MCF 10A (cell line): ENCODE measurements around the gene TTC33. TPM values are rescaled to one million over a fixed set of nuclear protein-coding genes. Genes with fewer than 3 reads are reported as not detected.

Experiments
- BruUV-seq: library from RNA; stranded (reverse); fragments of 400-500 nt; replicated peaks from 2 replicates; lab custom pipeline; 2021; lab: Mats Ljungman, UMichigan
- CTCF ChIA-PET: fragments of 300-600 bp; sonication (Branson Sonifier 250); formaldehyde crosslinking; extraction: SDS; loops from one replicate; lab custom pipeline; 2021; ENCODE audit warnings: antibody characterized with exemption, inconsistent platforms; lab: Yijun Ruan, JAX
- POLR2A ChIA-PET: fragments of 300-600, 350-650 bp; sonication (Branson Sonifier 250); formaldehyde crosslinking; extraction: SDS; loops from one replicate; lab custom pipeline; 2020; ENCODE audit warnings: antibody characterized with exemption, inconsistent platforms; lab: Yijun Ruan, JAX
- DNase-seq: peaks from one replicate; pipeline ENCODE4 v3.0.0-alpha.2; 2018; ENCODE audit not compliant: unreplicated experiment
- H3K27ac Mint-ChIP-seq: one replicate; pipeline ENCODE4 v1.8.0; 2022; ENCODE audit warnings: mild to moderate bottlenecking, low read depth, mixed read lengths; ENCODE audit not compliant: unreplicated experiment
- H3K27me3 Mint-ChIP-seq: one replicate; pipeline ENCODE4 v1.8.0; 2022; ENCODE audit warnings: mixed read lengths; ENCODE audit not compliant: insufficient read depth, unreplicated experiment
- H3K36me3 Mint-ChIP-seq: one replicate; pipeline ENCODE4 v1.8.0; 2022; ENCODE audit warnings: mild to moderate bottlenecking, moderate library complexity, mixed read lengths; ENCODE audit not compliant: insufficient read depth, unreplicated experiment
- H3K4me1 Mint-ChIP-seq: one replicate; pipeline ENCODE4 v1.8.0; 2022; ENCODE audit warnings: mixed read lengths; ENCODE audit not compliant: insufficient read depth, unreplicated experiment
- H3K4me3 Mint-ChIP-seq: one replicate; pipeline ENCODE4 v1.8.0; 2022; ENCODE audit warnings: mild to moderate bottlenecking, moderate library complexity, mixed read lengths; ENCODE audit not compliant: unreplicated experiment
- H3K9me3 Mint-ChIP-seq: one replicate; pipeline ENCODE4 v1.8.0; 2022; ENCODE audit warnings: mixed read lengths; ENCODE audit not compliant: unreplicated experiment
- CTCF ChIP-seq: fragments of 200-600 bp; IDR thresholded peaks from one replicate; pipeline ENCODE4 v1.8.0; 2022; ENCODE audit warnings: antibody characterized with exemption, mild to moderate bottlenecking; ENCODE audit not compliant: unreplicated experiment
- intact Hi-C: fragments of 100-400 bp; cut with micrococcal nuclease; formaldehyde crosslinking; loops from 2 replicates; pipeline ENCODE4 v1.14.1; 2022
- total RNA-seq: library from RNA; stranded (reverse); gene quantifications from 2 replicates; pipeline ENCODE4 v1.2.3, GENCODE V29; 2022

The TTC33 gene
- total RNA-seq, 1 experiment from 2014 or later, result 13.3 TPM

GRCh38 chr5:40798801-40799210 is 43.0 kb upstream of the TTC33 start:
- Mint-ChIP-seq H3K27me3 (no peaks in the 10 kb centered on the region), H3K36me3 (peaks cover 6% of the 10 kb centered on the region), H3K9me3 (no peaks in the 10 kb centered on the region), H3K27ac (peak overlapping the region; percentile 25), H3K4me1 (peaks cover 5% of the 10 kb centered on the region), H3K4me3 (peak overlapping the region; percentile 79)
- TF ChIP-seq CTCF, result no peak
- DNase-seq, result no peak
- ChIA-PET POLR2A (interaction anchor here (0.5 to 1.8 kb wide), 16 partner anchors 10 to 1723 kb away, joined by 3 to 9 read pairs (median 4); no protein-coding TSS in a partner anchor), CTCF (interaction anchor here (0.5 to 1.0 kb wide), 4 partner anchors 17 to 1543 kb away, joined by 3 to 7 read pairs (median 3); no protein-coding TSS in a partner anchor)
- BruUV-seq, result no TSS peak
- intact Hi-C loops, result loop anchor here (1.0 kb wide), 2 partner anchors 32 to 44 kb away; partner anchors contain the start of gene TTC33

GRCh38 chr5:40798012-40798800 is 42.4 kb upstream of the TTC33 start, which contains the start of gene PRKAA1:
Gene PRKAA1, minus strand, starts transcription at chr5:40798374. Its CDS starts 185 bp downstream, at chr5:40798189.
- Mint-ChIP-seq H3K9me3 (no peaks in the 10 kb centered on the region), H3K27ac (peak within 1 kb of the TSS; percentile 25), H3K36me3 (peaks cover 6% of the 10 kb centered on the region), H3K27me3 (no peaks in the 10 kb centered on the region), H3K4me1 (peaks cover 5% of the 10 kb centered on the region), H3K4me3 (peak within 1 kb of the TSS; percentile 79)
- ChIA-PET POLR2A (interaction anchor here (0.5 to 1.8 kb wide), 20 partner anchors 10 to 1723 kb away, joined by 3 to 12 read pairs (median 4); partner anchors contain the start of gene FBXO4), CTCF (interaction anchor here (0.5 to 1.7 kb wide), 6 partner anchors 18 to 1813 kb away, joined by 3 to 7 read pairs (median 4); no protein-coding TSS in a partner anchor)
- intact Hi-C loops, result loop anchor here (1.0 kb wide), 2 partner anchors 33 to 43 kb away; partner anchors contain the start of gene TTC33
- peak; percentile 61 for TF ChIP-seq CTCF
- DNase-seq, result peak; percentile 85
- BruUV-seq, result no TSS peak

GRCh38 chr5:40797273-40798011 is 41.7 kb upstream of the TTC33 start:
- no peaks in the 10 kb centered on the region for H3K9me3 Mint-ChIP-seq
- TF ChIP-seq CTCF, result no peak
- peaks cover 6% of the 10 kb centered on the region for H3K36me3 Mint-ChIP-seq
- peak; percentile 65 for DNase-seq
- peaks cover 5% of the 10 kb centered on the region for H3K4me1 Mint-ChIP-seq
- intact Hi-C loops, result loop anchor here (1.0 kb wide), 2 partner anchors 34 to 42 kb away; partner anchors contain the start of gene TTC33
- ChIA-PET CTCF (interaction anchor here (0.7 to 1.7 kb wide), 2 partner anchors 35 to 1813 kb away, joined by 4 read pairs; no protein-coding TSS in a partner anchor), POLR2A (interaction anchor here (0.5 to 1.8 kb wide), 13 partner anchors 9 to 1128 kb away, joined by 3 to 13 read pairs (median 4); partner anchors contain the start of genes CARD6 and FBXO4)
- H3K27ac Mint-ChIP-seq, result peak overlapping the region; percentile 25
- TSS peak; percentile 35 for BruUV-seq
- H3K4me3 Mint-ChIP-seq, result peak overlapping the region; percentile 79
- no peaks in the 10 kb centered on the region for H3K27me3 Mint-ChIP-seq
